Bronchial epithelial cell (primary cell): ENCODE results near the gene NCK1. TPM values are rescaled to one million over a fixed set of nuclear protein-coding genes. Genes with fewer than 3 reads are reported as not detected.
A peak's percentile ranks its signal among the peaks of the same experiment; 100 is the strongest.
"Not testable (repeated sequence)": the region's sequence is repeated elsewhere in the genome, so short reads cannot be mapped to it uniquely, and the experiment has no call there.

ENCODE experiments used
- DNase-seq: peaks from one replicate; pipeline ENCODE4 v3.0.0-alpha.2; 2010; ENCODE audit warnings: low read depth
- FAIRE-seq: peaks from 2 replicates; lab custom pipeline; 2011; peaks lifted over from hg19 to GRCh38; lab: Jason Lieb, UNC
- H3K27me3 ChIP-seq: 2 replicates; pipeline ENCODE4 v1.5.1; 2011; ENCODE audit warnings: low read length; ENCODE audit not compliant: control insufficient read depth, insufficient read depth
- H3K36me3 ChIP-seq: 2 replicates; pipeline ENCODE4 v1.5.1; 2011; ENCODE audit warnings: low read length; ENCODE audit not compliant: control insufficient read depth, insufficient read depth
- H3K4me3 ChIP-seq: 2 replicates; pipeline ENCODE4 v1.5.1; 2011; ENCODE audit warnings: mild to moderate bottlenecking, low read depth, low read length, control low read depth
- CTCF ChIP-seq: IDR thresholded peaks from 2 replicates; pipeline ENCODE4 v1.5.1; 2011; ENCODE audit warnings: mild to moderate bottlenecking, moderate library complexity, low read length, control low read depth, inconsistent platforms; ENCODE audit not compliant: insufficient read depth, severe bottlenecking
- total RNA-seq: library from RNA; depleted of rRNA; stranded (reverse); fragments of >200 nt; gene quantifications from 2 replicates; pipeline ENCODE4 v1.2.1, GENCODE V29; 2014

Gene NCK1
- total RNA-seq, 1 donor from 2014 or later, result 81.6 TPM

DNA sequence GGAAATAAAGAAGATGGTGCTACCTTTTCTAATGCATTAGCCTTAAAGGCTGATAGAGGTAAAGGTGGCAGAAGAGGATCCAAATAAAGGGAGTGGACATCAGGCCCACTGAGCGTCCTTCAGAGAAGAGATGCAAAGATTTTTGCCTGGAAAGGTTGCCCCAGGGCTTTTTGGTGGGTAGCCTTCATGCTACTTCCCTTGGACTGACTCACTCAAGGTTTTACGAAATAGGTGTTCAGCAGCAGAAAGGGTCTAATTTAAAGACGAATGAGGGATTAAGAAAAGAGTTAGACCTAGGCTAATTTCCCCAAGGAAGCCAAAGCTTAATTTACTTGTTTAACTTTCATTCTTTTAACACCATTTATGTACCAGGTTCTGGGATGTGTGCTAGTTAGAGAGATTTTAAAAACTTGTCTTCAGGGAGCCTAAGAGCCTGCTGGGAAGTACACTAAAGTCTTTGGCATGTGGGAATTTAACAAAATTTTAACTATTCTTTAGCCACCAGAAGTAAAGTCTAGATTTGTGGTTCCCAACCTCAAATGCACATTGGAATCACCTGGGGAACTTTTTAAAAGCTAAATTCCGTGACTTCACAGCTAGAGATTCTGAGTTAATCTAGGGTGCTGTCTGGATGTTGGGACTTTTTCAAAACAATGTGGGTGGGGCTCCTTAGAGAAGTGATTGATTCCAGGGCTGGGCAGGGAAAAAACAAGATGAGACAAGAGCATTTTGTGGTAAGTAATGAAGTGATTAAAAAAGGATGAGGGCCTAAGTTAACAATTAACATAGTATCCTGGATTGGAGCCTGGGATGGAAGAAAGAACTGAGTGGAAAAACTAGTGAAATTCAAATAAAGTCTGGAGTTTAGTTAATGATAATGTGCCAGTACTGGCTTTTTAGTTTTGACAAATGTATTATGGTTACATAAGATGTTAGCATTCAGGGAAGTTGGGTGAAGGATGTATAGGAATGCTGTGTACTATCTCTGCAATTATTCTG lies 99.1 kb downstream of the NCK1 start:
- H3K36me3 ChIP-seq, result peaks cover 4% of the 10 kb centered on the region
- peak overlapping the region; percentile 1 for H3K4me3 ChIP-seq
- H3K27me3 ChIP-seq, result no peaks in the 10 kb centered on the region
- TF ChIP-seq CTCF, result no peak
- no peak for FAIRE-seq
- DNase-seq, result peak; percentile 90

- no peak for TF ChIP-seq CTCF
- no peak for FAIRE-seq
- Histone ChIP-seq H3K4me3 (no peak overlapping the region), H3K27me3 (no peaks in the 10 kb centered on the region), H3K36me3 (peaks cover 4% of the 10 kb centered on the region)
- no peak for DNase-seq
These were observed 100.9 kb downstream of the NCK1 start for GRCh38 chr3:136962927-136963326.

GRCh38 chr3:136969539-136969938 lies 107.5 kb downstream of the NCK1 start:
- not testable (repeated sequence) for H3K36me3 ChIP-seq, H3K4me3 ChIP-seq, DNase-seq, FAIRE-seq, H3K27me3 ChIP-seq

- TF ChIP-seq CTCF, result no peak
- Histone ChIP-seq H3K36me3 (peaks cover 5% of the 10 kb centered on the region), H3K4me3 (no peak overlapping the region), H3K27me3 (no peaks in the 10 kb centered on the region)
- FAIRE-seq (no peak), DNase-seq (no peak)
These were observed 111.3 kb downstream of the NCK1 start for GRCh38 chr3:136973352-136973751.

- DNase-seq (no peak), FAIRE-seq (no peak)
- Histone ChIP-seq H3K4me3 (no peak overlapping the region), H3K27me3 (no peaks in the 10 kb centered on the region), H3K36me3 (peaks cover 12% of the 10 kb centered on the region)
- TF ChIP-seq CTCF, result no peak
These were observed 112.7 kb downstream of the NCK1 start for GRCh38 chr3:136974670-136975069.

- H3K4me3 ChIP-seq, result no peak overlapping the region
- peaks cover 25% of the 10 kb centered on the region for H3K36me3 ChIP-seq
- no peaks in the 10 kb centered on the region for H3K27me3 ChIP-seq
- TF ChIP-seq CTCF, result no peak
- DNase-seq (no peak), FAIRE-seq (peak; percentile 13)
These were observed 117.2 kb downstream of the NCK1 start for GRCh38 chr3:136979204-136979603.
